H9 (cell line): ENCODE data around the gene ADSS1. TPM values are rescaled to one million over a fixed set of nuclear protein-coding genes. Genes with fewer than 3 reads are reported as not detected.

ENCODE experiments used
- DNase-seq: peaks from one replicate; pipeline ENCODE4 v3.0.0-alpha.2; 2017
- H2AFZ ChIP-seq: one replicate; pipeline ENCODE4 v1.6.1; 2013; ENCODE audit warnings: mild to moderate bottlenecking, low read length, control low read depth, moderate library complexity
- H2AK5ac ChIP-seq: 2 replicates; pipeline ENCODE4 v1.6.1; 2013; ENCODE audit warnings: low read length, control low read depth, mixed read lengths; ENCODE audit not compliant: insufficient read length
- H2BK120ac ChIP-seq: one replicate; pipeline ENCODE4 v1.6.1; 2013; ENCODE audit warnings: low read depth, mild to moderate bottlenecking, low read length, control low read depth, inconsistent platforms; ENCODE audit not compliant: poor library complexity, severe bottlenecking
- H2BK12ac ChIP-seq: 2 replicates; pipeline ENCODE4 v1.6.1; 2013; ENCODE audit warnings: low read length, control low read depth, mixed read lengths, low read depth; ENCODE audit not compliant: insufficient read length
- H2BK15ac ChIP-seq: 2 replicates; pipeline ENCODE4 v1.6.1; 2013; ENCODE audit warnings: low read depth, low read length, control low read depth
- H2BK20ac ChIP-seq: one replicate; pipeline ENCODE4 v1.6.1; 2013; ENCODE audit warnings: low read depth, mild to moderate bottlenecking, low read length, control low read depth, inconsistent platforms; ENCODE audit not compliant: poor library complexity, severe bottlenecking
- H2BK5ac ChIP-seq: 2 replicates; pipeline ENCODE4 v1.6.1; 2013; ENCODE audit warnings: low read length, control low read depth, mixed read lengths; ENCODE audit not compliant: insufficient read length
- H3K14ac ChIP-seq: 2 replicates; pipeline ENCODE4 v1.6.1; 2013; ENCODE audit warnings: low read length, control low read depth; ENCODE audit not compliant: insufficient read depth
- H3K18ac ChIP-seq: 2 replicates; pipeline ENCODE4 v1.6.1; 2013; ENCODE audit warnings: low read depth, mild to moderate bottlenecking, mixed read lengths, low read length, control low read depth; ENCODE audit not compliant: insufficient read length
- H3K23ac ChIP-seq: 2 replicates; pipeline ENCODE4 v1.6.1; 2013; ENCODE audit warnings: low read length, control low read depth, mixed read lengths, low read depth; ENCODE audit not compliant: insufficient read length
- H3K23me2 ChIP-seq: 2 replicates; pipeline ENCODE4 v1.6.1; 2013; ENCODE audit warnings: low read depth, mild to moderate bottlenecking, mixed read lengths, low read length, control low read depth; ENCODE audit not compliant: insufficient read length, poor library complexity, severe bottlenecking
- H3K27ac ChIP-seq: 2 replicates; pipeline ENCODE4 v1.5.1; 2013; ENCODE audit warnings: low read length, control low read depth, mixed read lengths, low read depth; ENCODE audit not compliant: insufficient read length
- H3K27me3 ChIP-seq: 2 replicates; pipeline ENCODE4 v1.6.1; 2013; ENCODE audit warnings: low read length, control low read depth, inconsistent platforms; ENCODE audit not compliant: insufficient read depth
- H3K4ac ChIP-seq: 2 replicates; pipeline ENCODE4 v1.6.1; 2013; ENCODE audit warnings: low read depth, mild to moderate bottlenecking, control low read depth, inconsistent platforms, low read length, moderate library complexity
- H3K4me1 ChIP-seq: 2 replicates; pipeline ENCODE4 v1.6.1; 2013; ENCODE audit warnings: low read length, control low read depth, inconsistent platforms; ENCODE audit not compliant: insufficient read depth
- H3K4me2 ChIP-seq: 2 replicates; pipeline ENCODE4 v1.6.1; 2013; ENCODE audit warnings: low read length, control low read depth, mixed read lengths; ENCODE audit not compliant: insufficient read length, insufficient read depth
- H3K56ac ChIP-seq: 2 replicates; pipeline ENCODE4 v1.6.1; 2013; ENCODE audit warnings: low read depth, mild to moderate bottlenecking, mixed read lengths, low read length, control low read depth; ENCODE audit not compliant: insufficient read length
- H3K79me1 ChIP-seq: 2 replicates; pipeline ENCODE4 v1.6.1; 2013; ENCODE audit warnings: low read depth, mild to moderate bottlenecking, moderate library complexity, low read length, control low read depth, inconsistent platforms; ENCODE audit not compliant: insufficient read depth, poor library complexity, severe bottlenecking
- H3K79me2 ChIP-seq: 2 replicates; pipeline ENCODE4 v1.6.1; 2013; ENCODE audit warnings: low read length, control low read depth, inconsistent platforms; ENCODE audit not compliant: insufficient read depth
- H3K9ac ChIP-seq: 2 replicates; pipeline ENCODE4 v1.6.1; 2013; ENCODE audit warnings: low read length, control low read depth, mixed read lengths; ENCODE audit not compliant: insufficient read length; ENCODE audit errors: extremely low read depth
- H3K9me3 ChIP-seq: one replicate; pipeline ENCODE4 v1.6.1; 2013; ENCODE audit warnings: low read depth, low read length, inconsistent platforms; ENCODE audit not compliant: control insufficient read depth
- H3T11ph ChIP-seq: one replicate; pipeline ENCODE4 v1.6.1; 2013; ENCODE audit warnings: mild to moderate bottlenecking, low read length, control low read depth, inconsistent platforms
- H4K20me1 ChIP-seq: one replicate; pipeline ENCODE4 v1.6.1; 2013; ENCODE audit not compliant: control insufficient read depth, insufficient read length, insufficient read depth
- H4K5ac ChIP-seq: 2 replicates; pipeline ENCODE4 v1.6.1; 2013; ENCODE audit warnings: low read depth, mild to moderate bottlenecking, mixed read lengths, low read length, control low read depth; ENCODE audit not compliant: insufficient read length
- H4K8ac ChIP-seq: replicated peaks from 2 replicates; pipeline ENCODE4 v1.6.1; 2013; ENCODE audit warnings: low read length, control low read depth, mixed read lengths, low read depth; ENCODE audit not compliant: insufficient read length
- H4K91ac ChIP-seq: 2 replicates; pipeline ENCODE4 v1.6.1; 2013; ENCODE audit warnings: low read depth, mild to moderate bottlenecking, moderate library complexity, mixed read lengths, low read length, control low read depth; ENCODE audit not compliant: insufficient read length
- H3K27ac Mint-ChIP-seq, 3 experiments: 2 replicates in 2 of 3; 3 replicates in 1 of 3; pipeline ENCODE4 v1.8.0; 2020 to 2021; ENCODE audit warnings: mixed read lengths in 3 of 3, mild to moderate bottlenecking in 1 of 3, moderate library complexity in 1 of 3
- H3K27me3 Mint-ChIP-seq: 2 replicates; pipeline ENCODE4 v1.8.0; 2021; ENCODE audit warnings: low read depth, mild to moderate bottlenecking, moderate library complexity, mixed read lengths
- H3K36me3 Mint-ChIP-seq, 3 experiments: 2 replicates in 2 of 3; 3 replicates in 1 of 3; pipeline ENCODE4 v1.8.0; 2020 to 2021; ENCODE audit warnings: low read depth in 3 of 3, mixed read lengths in 3 of 3; ENCODE audit not compliant: insufficient read depth in 1 of 3
- H3K4me1 Mint-ChIP-seq, 2 experiments: 2 replicates each; pipeline ENCODE4 v1.8.0; 2020; ENCODE audit warnings: mixed read lengths in 2 of 2
- H3K4me3 Mint-ChIP-seq, 2 experiments: 2 replicates in 1 of 2; 3 replicates in 1 of 2; pipeline ENCODE4 v1.8.0; 2020 to 2021; ENCODE audit warnings: mild to moderate bottlenecking in 2 of 2, mixed read lengths in 2 of 2, moderate library complexity in 1 of 2
- H3K9me3 Mint-ChIP-seq, 2 experiments: 2 replicates in 1 of 2; 3 replicates in 1 of 2; pipeline ENCODE4 v1.8.0; 2020; ENCODE audit warnings: mild to moderate bottlenecking in 2 of 2, mixed read lengths in 2 of 2, moderate library complexity in 1 of 2
- WGBS: extraction: QIAGEN DNeasy Blood & Tissue Kit; methylation state at CpG from one replicate; pipeline ENCODE4 v1.1.7; 2013; ENCODE audit warnings: missing lambda C conversion rate, low lambda C conversion rate, mixed read lengths; ENCODE audit not compliant: insufficient read length; ENCODE audit errors: extremely low coverage; 5-methylcytosine and 5-hydroxymethylcytosine counted together
- total RNA-seq: library from RNA; stranded (reverse); gene quantifications from 2 replicates; pipeline ENCODE4 v1.2.1, GENCODE V29; 2021
- TF ChIP-seq, protein P1 (sequence below): fragments of 200-600 bp; sonication (generic); conservative IDR thresholded peaks from 3 replicates; pipeline ENCODE4 v1.8.0; 2021; ENCODE audit warnings: antibody characterized with exemption, mild to moderate bottlenecking

Gene ADSS1
- total RNA-seq, 1 experiment from 2014 or later = 8.5 TPM

DNA sequence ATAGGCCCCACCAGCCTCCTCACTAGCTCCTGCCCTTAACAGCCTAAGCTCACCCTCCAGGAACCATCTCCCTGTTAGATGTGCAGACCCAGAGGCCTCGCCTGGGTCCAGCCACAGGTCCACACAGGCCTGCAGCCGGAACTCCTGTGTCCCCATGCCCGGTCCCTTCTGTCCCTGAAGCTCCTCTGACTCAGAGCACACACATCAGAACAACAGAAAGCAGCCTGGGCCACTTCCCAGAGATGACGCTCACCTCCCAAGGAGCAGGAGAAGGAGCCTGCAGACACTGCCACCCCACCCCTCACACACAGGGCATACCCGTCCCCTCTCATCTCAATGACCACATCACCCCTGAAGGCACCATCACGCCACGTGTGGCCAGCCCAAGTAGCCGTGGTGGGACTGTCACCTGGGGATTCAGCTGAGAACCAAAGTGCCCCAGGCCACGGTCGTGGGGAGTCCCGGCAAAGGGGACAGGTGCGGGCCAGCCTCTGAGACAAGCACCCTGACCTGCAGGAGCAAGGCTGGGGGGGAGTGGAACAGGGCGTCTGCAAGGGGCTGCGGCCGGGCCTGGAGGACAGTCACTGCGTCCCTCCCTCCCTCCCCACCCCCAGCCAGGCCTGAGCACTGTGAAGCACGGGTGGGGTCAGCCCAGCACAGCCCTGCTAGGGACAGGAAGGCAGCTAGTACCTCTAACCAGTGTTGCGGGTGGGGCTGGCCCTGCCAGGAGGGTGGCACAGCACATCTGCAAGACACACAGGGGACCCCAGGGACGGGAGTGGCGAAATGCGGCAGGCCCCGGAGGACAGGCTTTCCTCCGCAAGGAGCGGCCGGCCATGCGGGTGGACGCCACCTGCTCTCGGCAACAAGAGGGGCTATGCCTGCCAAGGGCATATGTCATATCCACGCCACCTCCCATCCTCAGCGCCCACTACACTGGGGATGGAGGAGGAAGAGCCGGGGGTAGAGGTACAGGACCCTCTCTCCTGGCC lies 66.0 kb downstream of the ADSS1 start:
- WGBS = no CpG with 5 or more reads among the region's 31 CpGs
- H3K14ac ChIP-seq = no peak overlapping the region
- H3K4ac ChIP-seq = no peak overlapping the region
- Mint-ChIP-seq H3K27ac (no peak overlapping the region; a peak in 1 of 7 replicates), H3K4me1 (peaks cover 12 to 21% of the 10 kb centered on the region in 2 experiments), H3K27me3 (no peaks in the 10 kb centered on the region), H3K4me3 (no peak overlapping the region), H3K9me3 (no peaks in the 10 kb centered on the region), H3K36me3 (peaks cover 6 to 19% (median 16%) of the 10 kb centered on the region in 3 experiments; a peak in 6 of 7 replicates)
- no peak overlapping the region for H2AFZ ChIP-seq
- no peak overlapping the region for H3K18ac ChIP-seq
- H2BK15ac ChIP-seq = no peak overlapping the region
- no peak overlapping the region for H2BK20ac ChIP-seq
- H3K4me2 ChIP-seq = no peak overlapping the region
- no peaks in the 10 kb centered on the region for H3K27me3 ChIP-seq
- H3T11ph ChIP-seq = no peak overlapping the region
- DNase-seq = no peak
- no peaks in the 10 kb centered on the region for H3K9me3 ChIP-seq
- H2BK12ac ChIP-seq = no peak overlapping the region
- H3K27ac ChIP-seq = no peak overlapping the region
- no peak overlapping the region for H3K9ac ChIP-seq
- H3K79me1 ChIP-seq = peaks cover 3% of the 10 kb centered on the region
- H2AK5ac ChIP-seq = no peak overlapping the region
- peaks cover 8% of the 10 kb centered on the region for H3K23me2 ChIP-seq
- H4K91ac ChIP-seq = no peak overlapping the region
- H3K23ac ChIP-seq = no peak overlapping the region
- no peaks in the 10 kb centered on the region for H3K4me1 ChIP-seq
- no peaks in the 10 kb centered on the region; the same call in 1 of the 2 replicates for H3K79me2 ChIP-seq
- TF ChIP-seq, protein P1, sequence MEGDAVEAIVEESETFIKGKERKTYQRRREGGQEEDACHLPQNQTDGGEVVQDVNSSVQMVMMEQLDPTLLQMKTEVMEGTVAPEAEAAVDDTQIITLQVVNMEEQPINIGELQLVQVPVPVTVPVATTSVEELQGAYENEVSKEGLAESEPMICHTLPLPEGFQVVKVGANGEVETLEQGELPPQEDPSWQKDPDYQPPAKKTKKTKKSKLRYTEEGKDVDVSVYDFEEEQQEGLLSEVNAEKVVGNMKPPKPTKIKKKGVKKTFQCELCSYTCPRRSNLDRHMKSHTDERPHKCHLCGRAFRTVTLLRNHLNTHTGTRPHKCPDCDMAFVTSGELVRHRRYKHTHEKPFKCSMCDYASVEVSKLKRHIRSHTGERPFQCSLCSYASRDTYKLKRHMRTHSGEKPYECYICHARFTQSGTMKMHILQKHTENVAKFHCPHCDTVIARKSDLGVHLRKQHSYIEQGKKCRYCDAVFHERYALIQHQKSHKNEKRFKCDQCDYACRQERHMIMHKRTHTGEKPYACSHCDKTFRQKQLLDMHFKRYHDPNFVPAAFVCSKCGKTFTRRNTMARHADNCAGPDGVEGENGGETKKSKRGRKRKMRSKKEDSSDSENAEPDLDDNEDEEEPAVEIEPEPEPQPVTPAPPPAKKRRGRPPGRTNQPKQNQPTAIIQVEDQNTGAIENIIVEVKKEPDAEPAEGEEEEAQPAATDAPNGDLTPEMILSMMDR = no peak
- no peak overlapping the region for H2BK120ac ChIP-seq
- H4K20me1 ChIP-seq = no peaks in the 10 kb centered on the region
- no peak overlapping the region for H4K5ac ChIP-seq
- H4K8ac ChIP-seq = no peak overlapping the region
- H3K56ac ChIP-seq = no peak overlapping the region
- H2BK5ac ChIP-seq = no peak overlapping the region
